MM.1S (cell line): ENCODE data around the gene SRF.

Experiments used
- DNase-seq: peaks from one replicate; pipeline ENCODE4 v3.0.0-alpha.2; 2015
- H2AFZ ChIP-seq: fragments of 300-600 bp; sonication (generic); 2 replicates; pipeline ENCODE4 v1.6.0; 2016; ENCODE audit warnings: antibody characterized with exemption, low read length
- H3F3A ChIP-seq: fragments of 300-600 bp; sonication (generic); 2 replicates; pipeline ENCODE4 v1.6.1; 2016; ENCODE audit warnings: mild to moderate bottlenecking, antibody characterized with exemption, low read length, moderate library complexity, mixed read lengths; ENCODE audit not compliant: insufficient read depth
- H3K27ac ChIP-seq: fragments of 300-600 bp; sonication (generic); 2 replicates; pipeline ENCODE4 v1.5.1; 2016; ENCODE audit warnings: mild to moderate bottlenecking, low read length
- H3K27me3 ChIP-seq: fragments of 300-600 bp; sonication (generic); replicated peaks from 2 replicates; pipeline ENCODE4 v1.6.0; 2016; ENCODE audit warnings: low read length; ENCODE audit not compliant: insufficient read depth
- H3K36me3 ChIP-seq: fragments of 300-600 bp; sonication (generic); replicated peaks from 2 replicates; pipeline ENCODE4 v1.6.1; 2016; ENCODE audit warnings: mild to moderate bottlenecking, low read length, mixed read lengths; ENCODE audit not compliant: insufficient read depth
- H3K4me1 ChIP-seq: fragments of 300-600 bp; sonication (generic); 2 replicates; pipeline ENCODE4 v1.6.1; 2016; ENCODE audit warnings: low read length, mixed read lengths
- H3K4me2 ChIP-seq: fragments of 300-600 bp; sonication (generic); 2 replicates; pipeline ENCODE4 v1.6.0; 2016; ENCODE audit warnings: low read depth, low read length
- H3K4me3 ChIP-seq: fragments of 300-600 bp; sonication (generic); 2 replicates; pipeline ENCODE4 v1.5.1; 2016; ENCODE audit warnings: low read length, mixed read lengths
- H3K79me2 ChIP-seq: fragments of 300-600 bp; sonication (generic); 2 replicates; pipeline ENCODE4 v1.6.1; 2016; ENCODE audit warnings: mixed run types, low read length, mixed read lengths
- H3K9ac ChIP-seq: fragments of 300-600 bp; sonication (generic); 2 replicates; pipeline ENCODE4 v1.6.1; 2016; ENCODE audit warnings: low read length, mixed read lengths
- H3K9me2 ChIP-seq: fragments of 300-600 bp; sonication (generic); replicated peaks from 2 replicates; pipeline ENCODE4 v1.6.1; 2016; ENCODE audit warnings: mild to moderate bottlenecking, low read length, mixed read lengths; ENCODE audit not compliant: insufficient read depth
- H3K9me3 ChIP-seq: fragments of 300-600 bp; sonication (generic); replicated peaks from 2 replicates; pipeline ENCODE4 v1.6.1; 2016; ENCODE audit warnings: mild to moderate bottlenecking, low read length, mixed read lengths; ENCODE audit not compliant: insufficient read depth
- H4K20me1 ChIP-seq: fragments of 300-600 bp; sonication (generic); 2 replicates; pipeline ENCODE4 v1.6.1; 2016; ENCODE audit warnings: mild to moderate bottlenecking, low read length, moderate library complexity, mixed read lengths; ENCODE audit not compliant: insufficient read depth
- CTCF ChIP-seq: fragments of 300-600 bp; sonication (generic); IDR thresholded peaks from 2 replicates; pipeline ENCODE4 v1.5.1; 2016; ENCODE audit warnings: antibody characterized with exemption, low read length, mixed read lengths
- EZH2 ChIP-seq: fragments of 300-600 bp; sonication (generic); optimal IDR thresholded peaks from 2 replicates; pipeline ENCODE3; 2017; ENCODE audit warnings: low read depth, mild to moderate bottlenecking, antibody characterized with exemption, low read length, mixed read lengths
- EZH2phosphoT487 ChIP-seq: fragments of 300-600 bp; sonication (generic); IDR thresholded peaks from 2 replicates; pipeline ENCODE4 v1.6.1; 2018; ENCODE audit warnings: antibody characterized with exemption, low read length

Gene SRF

DNA sequence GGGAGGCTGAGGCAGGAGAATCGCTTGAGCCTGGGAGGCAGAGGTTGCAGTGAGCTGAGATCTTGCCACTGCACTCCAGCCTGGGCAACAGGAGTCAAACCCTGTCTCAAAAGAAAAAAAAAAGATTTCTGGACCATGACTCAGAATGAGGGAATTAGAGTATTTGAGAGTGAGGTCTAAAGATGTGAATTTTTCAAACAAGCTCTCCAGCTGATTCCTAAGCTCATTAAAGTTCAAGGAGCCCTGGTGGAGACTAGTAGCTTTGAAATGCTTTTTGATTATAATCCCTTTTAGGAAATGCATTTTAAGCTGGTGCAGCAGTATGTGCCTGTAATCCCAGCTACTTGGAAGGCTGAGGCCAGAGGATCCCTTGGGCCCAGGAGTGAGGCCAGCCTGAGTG, 21.8 kb upstream of the SRF start:
- Histone ChIP-seq H3K4me2 (no peak overlapping the region), H3K4me1 (no peaks in the 10 kb centered on the region), H3K9me2 (no peaks in the 10 kb centered on the region), H4K20me1 (no peaks in the 10 kb centered on the region), H3K9ac (no peak overlapping the region), H3F3A (no peaks in the 10 kb centered on the region), H3K27ac (no peak overlapping the region), H3K79me2 (no peaks in the 10 kb centered on the region), H3K36me3 (no peaks in the 10 kb centered on the region), H3K9me3 (no peaks in the 10 kb centered on the region), H3K27me3 (no peaks in the 10 kb centered on the region), H2AFZ (no peak overlapping the region), H3K4me3 (no peak overlapping the region)
- DNase-seq, result no peak
- no peak for TF ChIP-seq CTCF

GRCh38 chr6:43150051-43150751, 20.9 kb upstream of the SRF start:
- no peak overlapping the region for H3K4me2 ChIP-seq
- H2AFZ ChIP-seq, result no peak overlapping the region
- H3K79me2 ChIP-seq, result no peaks in the 10 kb centered on the region

DNA sequence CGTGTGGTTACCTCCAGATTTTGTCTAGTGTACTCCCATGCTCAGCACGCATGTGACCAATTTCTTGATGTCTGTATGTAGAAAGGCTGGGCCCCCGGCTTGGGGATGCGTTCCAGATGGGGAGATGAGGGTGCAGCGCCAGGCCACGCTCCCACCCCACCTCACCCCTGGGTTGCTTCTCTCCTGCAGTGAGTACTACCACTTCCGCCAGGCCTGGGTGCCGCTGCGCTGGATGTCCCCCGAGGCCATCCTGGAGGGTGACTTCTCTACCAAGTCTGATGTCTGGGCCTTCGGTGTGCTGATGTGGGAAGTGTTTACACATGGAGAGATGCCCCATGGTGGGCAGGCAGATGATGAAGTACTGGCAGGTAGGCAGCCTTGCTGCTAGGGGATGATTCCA, 11.5 kb upstream of the SRF start:
- H3K9me3 ChIP-seq, result no peaks in the 10 kb centered on the region
- no peaks in the 10 kb centered on the region for H3K4me1 ChIP-seq
- no peaks in the 10 kb centered on the region for H3K36me3 ChIP-seq
- H3K79me2 ChIP-seq, result no peaks in the 10 kb centered on the region
- no peak overlapping the region for H2AFZ ChIP-seq
- H3K4me3 ChIP-seq, result no peak overlapping the region
- no peak for TF ChIP-seq EZH2
- TF ChIP-seq CTCF, result no peak
- no peak for TF ChIP-seq EZH2phosphoT487
- H3K9ac ChIP-seq, result no peak overlapping the region
- no peak overlapping the region for H3K27ac ChIP-seq
- no peaks in the 10 kb centered on the region for H3K27me3 ChIP-seq
- no peak for DNase-seq
- no peaks in the 10 kb centered on the region for H4K20me1 ChIP-seq
- H3K9me2 ChIP-seq, result no peaks in the 10 kb centered on the region
- H3F3A ChIP-seq, result no peaks in the 10 kb centered on the region
- no peak overlapping the region for H3K4me2 ChIP-seq

More at GRCh38 chr6:43150051-43150751, 20.9 kb upstream of the SRF start:
- Histone ChIP-seq H3K9me2 (no peaks in the 10 kb centered on the region), H3K27ac (no peak overlapping the region), H3K4me3 (no peak overlapping the region), H3K4me1 (no peaks in the 10 kb centered on the region), H4K20me1 (no peaks in the 10 kb centered on the region), H3F3A (no peaks in the 10 kb centered on the region), H3K9me3 (no peaks in the 10 kb centered on the region), H3K27me3 (no peaks in the 10 kb centered on the region), H3K9ac (no peak overlapping the region), H3K36me3 (no peaks in the 10 kb centered on the region)
- DNase-seq, result no peak
- TF ChIP-seq CTCF (no peak), EZH2 (no peak), EZH2phosphoT487 (no peak)
